DOHH2 (cell line): ENCODE measurements around the gene ASPSCR1.

Experiments
- EZH2phosphoT487 ChIP-seq: fragments of 200-600 bp; sonication (generic); IDR thresholded peaks from 2 replicates; pipeline ENCODE4 v1.6.1; 2017; ENCODE audit warnings: borderline replicate concordance, mild to moderate bottlenecking, antibody characterized with exemption, low read length, moderate library complexity, mixed read lengths
- TF ChIP-seq, protein P1 (sequence below): fragments of 200-600 bp; sonication (generic); IDR thresholded peaks from one replicate; pipeline ENCODE4 v1.5.1; 2014; ENCODE audit warnings: antibody characterized with exemption, mild to moderate bottlenecking, low read depth, low read length; ENCODE audit not compliant: poor library complexity, severe bottlenecking

- TF ChIP-seq, protein P1, sequence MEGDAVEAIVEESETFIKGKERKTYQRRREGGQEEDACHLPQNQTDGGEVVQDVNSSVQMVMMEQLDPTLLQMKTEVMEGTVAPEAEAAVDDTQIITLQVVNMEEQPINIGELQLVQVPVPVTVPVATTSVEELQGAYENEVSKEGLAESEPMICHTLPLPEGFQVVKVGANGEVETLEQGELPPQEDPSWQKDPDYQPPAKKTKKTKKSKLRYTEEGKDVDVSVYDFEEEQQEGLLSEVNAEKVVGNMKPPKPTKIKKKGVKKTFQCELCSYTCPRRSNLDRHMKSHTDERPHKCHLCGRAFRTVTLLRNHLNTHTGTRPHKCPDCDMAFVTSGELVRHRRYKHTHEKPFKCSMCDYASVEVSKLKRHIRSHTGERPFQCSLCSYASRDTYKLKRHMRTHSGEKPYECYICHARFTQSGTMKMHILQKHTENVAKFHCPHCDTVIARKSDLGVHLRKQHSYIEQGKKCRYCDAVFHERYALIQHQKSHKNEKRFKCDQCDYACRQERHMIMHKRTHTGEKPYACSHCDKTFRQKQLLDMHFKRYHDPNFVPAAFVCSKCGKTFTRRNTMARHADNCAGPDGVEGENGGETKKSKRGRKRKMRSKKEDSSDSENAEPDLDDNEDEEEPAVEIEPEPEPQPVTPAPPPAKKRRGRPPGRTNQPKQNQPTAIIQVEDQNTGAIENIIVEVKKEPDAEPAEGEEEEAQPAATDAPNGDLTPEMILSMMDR: no peak
- no peak for TF ChIP-seq EZH2phosphoT487
Measured at GRCh38 chr17:82047914-82048570, 70.6 kb downstream of the ASPSCR1 start.
